IPS-NIHi11 (cell line): Measurements from ENCODE around the gene TFDP1.

Experiments used
- DNase-seq: peaks from one replicate; pipeline ENCODE4 v3.0.0; 2012; ENCODE audit warnings: mixed read lengths, low spot score

The TFDP1 gene

DNA sequence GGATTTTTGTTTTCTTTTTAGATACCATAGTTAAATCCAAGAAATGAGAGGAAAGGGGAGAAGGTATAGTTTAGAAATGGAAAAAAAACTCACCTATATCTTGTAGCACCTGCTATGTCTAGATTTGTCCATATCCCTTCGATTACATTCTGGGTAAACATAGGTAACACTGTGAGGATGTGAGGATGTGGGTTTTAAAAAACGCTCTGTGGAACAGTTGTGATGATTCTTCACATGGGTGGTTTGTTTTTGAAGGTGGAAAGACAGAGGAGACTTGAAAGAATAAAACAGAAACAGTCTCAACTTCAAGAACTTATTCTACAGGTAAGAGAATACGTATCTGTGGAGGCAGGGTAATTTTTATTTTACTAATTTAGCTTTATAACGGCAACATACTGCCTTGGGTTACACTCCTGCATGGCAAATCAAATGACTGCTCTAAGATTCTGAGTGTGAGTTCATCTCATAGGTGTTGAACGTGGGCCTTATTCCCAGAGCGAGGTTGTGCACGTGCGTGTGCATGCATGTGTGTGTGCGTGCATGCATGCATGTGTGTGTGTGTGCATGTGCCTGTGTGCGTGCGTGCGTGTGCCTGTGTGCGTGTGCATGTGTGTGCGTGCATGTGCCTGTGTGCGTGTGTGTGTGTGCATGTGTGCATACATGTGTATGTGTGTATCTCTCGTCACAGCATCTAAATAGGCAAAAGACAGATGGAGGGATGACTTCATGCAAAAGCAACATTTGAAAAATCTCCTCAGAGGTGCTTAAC, 49.9 kb downstream of the TFDP1 start:
- no peak for DNase-seq

DNA sequence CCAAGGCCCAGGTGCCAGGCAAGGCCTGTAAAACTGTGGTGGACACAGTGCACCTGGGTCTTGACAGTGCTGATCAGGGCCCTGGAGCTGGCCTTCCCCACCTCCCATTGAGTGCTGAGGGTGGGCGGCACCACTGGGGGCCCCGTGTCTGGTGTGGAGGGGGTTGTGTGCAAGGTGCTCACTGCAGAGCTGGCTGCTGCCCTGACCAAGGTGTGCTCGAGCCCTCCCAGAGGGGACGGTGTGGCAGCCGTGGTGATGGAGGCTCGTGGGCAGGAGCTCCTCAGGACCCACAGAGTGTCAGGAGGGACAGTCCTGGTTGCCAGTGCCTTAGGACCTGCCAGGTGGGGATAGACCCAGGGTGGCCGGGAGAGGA, 50.5 kb downstream of the TFDP1 start:
- no peak for DNase-seq

DNA sequence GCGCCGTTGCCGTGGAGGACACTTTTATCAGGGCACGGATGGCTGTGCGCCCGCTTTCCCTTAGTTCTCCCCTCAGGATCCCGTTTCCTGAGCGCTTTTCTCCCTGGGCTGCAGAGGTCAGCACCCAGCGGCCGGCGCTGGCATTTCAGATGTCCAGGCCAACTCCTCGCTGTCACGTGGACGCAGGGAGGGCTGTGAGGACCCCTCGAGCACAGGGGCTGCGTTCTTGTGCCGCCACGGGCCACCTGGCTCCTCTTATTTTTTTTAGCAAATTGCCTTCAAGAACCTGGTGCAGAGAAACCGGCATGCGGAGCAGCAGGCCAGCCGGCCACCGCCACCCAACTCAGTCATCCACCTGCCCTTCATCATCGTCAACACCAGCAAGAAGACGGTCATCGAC, 51.2 kb downstream of the TFDP1 start:
- no peak for DNase-seq

DNA sequence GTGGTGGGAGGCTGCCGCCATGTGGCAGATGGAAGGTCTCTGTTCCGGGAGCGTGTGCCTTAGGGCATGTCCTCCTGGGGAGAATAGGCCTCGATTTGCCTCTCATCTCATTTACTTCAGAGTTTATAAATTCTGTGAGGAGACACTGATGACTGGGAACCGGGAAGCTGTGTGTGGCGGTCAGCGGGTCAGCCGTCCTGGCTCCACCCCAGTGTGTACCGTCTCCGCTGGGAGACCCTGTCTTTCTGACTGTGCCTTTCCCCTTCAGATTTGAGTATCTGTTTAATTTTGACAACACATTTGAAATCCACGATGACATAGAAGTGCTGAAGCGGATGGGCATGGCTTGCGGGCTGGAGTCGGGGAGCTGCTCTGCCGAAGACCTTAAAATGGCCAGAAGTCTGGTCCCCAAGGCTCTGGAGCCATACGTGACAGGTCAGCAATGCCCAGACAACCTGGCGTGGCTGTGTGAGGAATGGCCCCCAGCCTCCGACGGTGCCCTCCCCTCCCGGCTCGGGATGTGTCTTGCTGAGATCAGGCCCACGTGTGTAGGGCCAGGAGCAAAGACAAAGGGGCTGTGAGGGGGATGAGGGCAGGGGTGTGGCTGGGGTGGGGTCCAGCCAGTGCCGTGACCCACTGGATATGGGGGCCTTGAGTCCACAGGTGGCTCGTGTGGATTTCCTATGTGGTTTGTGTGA, 51.9 kb downstream of the TFDP1 start:
- no peak for DNase-seq

DNA sequence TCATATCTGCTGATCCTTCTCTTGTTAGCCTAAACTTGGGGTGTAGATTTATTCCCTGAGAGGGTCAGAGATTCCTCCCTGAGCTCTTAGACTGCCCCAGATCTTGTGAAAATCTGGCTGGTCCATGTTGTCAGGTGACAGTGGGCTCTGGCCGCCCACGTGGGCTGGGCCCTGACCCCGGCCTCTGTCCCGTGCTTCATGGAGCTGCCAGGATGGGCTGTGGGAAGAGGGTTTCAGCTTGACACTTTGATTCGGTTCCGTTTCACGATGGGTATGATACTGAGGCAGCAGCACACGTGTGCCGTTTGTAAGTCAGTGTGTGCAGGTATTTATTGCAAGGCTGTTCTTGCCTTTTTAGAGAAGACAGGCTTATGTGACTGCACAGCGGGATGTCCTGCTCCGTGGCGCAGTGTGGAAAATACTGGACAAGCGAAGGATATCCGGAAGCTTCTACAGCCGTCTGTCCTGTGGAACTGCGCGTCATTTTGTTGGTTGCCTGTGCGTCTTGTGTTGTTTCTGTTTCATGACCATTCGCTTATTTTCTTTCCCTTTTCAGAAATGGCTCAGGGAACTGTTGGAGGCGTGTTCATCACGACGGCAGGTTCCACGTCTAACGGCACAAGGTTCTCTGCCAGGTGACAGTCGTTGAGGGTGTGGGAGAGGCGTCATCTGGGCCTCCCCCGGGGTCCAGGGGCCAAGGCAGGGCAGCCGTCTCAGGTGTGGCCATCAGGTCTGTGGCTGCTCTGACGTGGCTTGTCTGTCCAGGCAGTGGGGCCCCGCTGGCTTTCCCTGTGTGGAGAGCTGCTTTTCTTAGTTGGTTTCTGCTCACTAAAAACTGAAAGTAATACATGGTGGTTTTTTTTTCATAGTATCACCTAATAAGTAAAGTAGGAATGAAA, 53.0 kb downstream of the TFDP1 start:
- DNase-seq, result no peak

DNA sequence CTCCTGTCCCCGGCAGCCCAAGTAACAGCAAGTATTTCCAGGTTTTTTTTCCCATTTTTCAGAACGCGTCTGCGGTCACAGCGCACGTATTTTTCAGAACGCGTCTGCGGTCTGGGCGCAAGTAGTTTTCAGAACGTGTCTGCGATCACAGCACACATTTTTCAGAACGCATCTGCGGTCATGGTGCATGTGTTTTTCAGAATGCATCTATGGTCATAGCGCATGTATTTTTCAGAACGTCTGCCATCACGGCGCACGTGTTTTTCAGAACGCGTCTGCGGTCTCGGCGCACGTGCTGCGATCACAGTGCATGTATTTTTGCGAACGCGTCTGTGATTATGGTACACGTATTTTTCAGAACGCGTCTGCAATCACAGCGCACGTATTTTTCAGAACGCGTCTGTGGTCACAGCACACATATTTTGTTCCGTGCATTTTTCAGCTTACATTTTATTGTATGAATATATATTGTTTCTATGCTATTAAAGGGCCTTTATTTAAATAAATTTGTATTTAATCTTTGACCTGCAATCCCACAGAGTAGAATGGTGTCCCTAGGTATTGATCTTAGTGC, 53.7 kb downstream of the TFDP1 start:
- DNase-seq, result no peak

DNA sequence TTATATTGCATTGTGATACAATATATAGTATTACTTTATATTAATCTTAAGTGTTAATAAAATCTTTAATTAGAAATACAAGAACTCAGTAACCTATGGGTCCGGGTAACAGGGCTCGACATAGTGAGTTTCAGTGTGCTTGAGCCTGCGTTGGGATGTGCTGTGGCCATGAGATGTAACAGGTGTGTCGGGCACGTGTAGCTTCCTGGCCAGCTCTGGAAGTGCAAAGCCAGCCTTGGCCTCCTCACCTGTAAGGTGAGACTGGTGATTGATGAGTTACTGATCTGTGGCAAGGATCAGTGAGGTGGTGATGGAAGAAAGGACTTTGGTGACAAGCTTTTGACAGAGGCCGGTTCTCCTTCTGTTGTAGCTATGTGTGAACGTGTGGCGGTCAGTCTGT, 54.3 kb downstream of the TFDP1 start:
- no peak for DNase-seq

DNA sequence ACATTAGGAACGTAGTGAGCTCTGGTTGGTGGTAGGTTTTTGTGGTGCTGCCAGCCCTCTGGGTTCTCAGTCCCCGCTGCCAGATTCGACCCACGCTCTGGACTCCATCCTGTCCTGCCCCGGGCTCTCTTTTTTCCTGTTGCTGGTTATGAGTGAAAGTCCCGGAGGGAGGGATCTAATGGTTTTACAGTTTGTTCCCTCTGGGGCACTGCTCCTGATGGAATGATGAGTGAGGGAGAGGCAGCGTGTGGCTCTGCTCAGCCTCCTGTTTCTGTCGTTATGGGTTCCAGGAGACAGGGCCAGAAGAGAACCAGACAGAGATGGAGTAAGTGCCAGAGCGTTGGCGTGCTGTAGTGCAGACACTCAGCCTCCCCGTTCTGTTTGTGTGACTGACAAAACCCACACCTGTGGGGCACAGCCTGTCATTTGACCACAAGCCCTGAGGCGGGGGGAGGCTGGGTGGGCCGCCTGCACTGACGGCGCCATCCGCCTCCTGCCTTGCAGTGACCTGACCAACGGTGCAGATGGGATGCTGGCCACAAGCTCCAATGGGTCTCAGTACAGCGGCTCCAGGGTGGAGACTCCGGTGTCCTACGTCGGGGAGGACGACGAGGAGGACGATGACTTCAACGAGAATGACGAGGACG, 55.2 kb downstream of the TFDP1 start:
- no peak for DNase-seq

DNA sequence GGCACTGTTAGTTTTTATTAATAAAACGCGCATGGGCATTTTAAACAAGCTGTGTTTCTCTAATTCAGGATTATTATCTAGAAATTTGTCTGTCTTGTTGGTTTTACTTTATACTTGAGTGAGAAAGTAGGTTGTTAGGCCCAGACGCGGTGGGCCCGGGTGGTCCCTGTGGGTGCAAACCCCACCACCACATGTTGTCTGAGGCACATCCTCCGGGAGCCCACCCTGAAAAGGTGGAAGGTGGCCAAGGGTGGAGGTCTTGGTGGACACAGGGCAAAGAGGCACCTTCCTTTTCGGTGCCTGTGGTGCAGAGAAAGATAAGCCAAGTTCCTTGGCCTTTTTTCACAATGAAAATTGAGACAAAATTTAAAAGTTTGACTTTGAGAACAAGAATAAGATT, 56.9 kb downstream of the TFDP1 start:
- DNase-seq, result no peak

DNA sequence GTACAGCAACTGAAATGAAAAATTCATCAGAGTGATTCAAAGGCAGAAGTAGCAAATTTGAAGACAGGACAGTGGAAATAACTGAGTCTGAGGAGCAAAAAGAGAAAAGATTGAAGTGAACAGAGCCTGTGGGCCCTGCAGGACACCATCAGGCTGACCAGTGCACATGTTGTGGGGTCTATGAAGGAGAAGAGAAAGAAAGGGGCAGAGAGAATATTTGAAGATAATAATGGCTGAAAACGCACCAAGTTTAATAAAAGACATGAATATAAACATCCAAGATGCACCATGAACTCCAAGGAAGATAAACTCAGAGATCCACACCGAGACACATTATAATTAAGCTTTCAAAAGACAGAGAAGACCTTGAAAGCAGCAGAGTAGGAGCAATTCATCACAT, 58.0 kb downstream of the TFDP1 start:
- DNase-seq, result no peak

DNA sequence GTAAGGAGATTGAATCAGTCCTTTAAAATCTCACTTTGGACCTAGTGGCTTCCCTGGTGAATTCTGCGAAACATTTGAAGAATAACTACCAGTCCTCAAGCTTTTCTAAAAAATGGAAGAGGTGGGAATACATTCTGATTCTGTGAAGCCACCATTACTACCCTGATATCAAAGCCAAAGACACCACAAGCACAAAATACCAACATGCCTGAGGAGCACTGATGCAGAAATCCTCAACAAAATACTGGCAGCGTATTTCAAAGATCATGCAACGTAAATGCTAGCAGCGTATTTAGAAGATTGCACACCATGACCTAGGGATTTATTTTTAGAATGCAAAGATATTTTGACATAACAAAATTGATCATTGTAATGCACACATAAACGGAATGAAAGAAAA, 59.0 kb downstream of the TFDP1 start:
- DNase-seq, result no peak

DNA sequence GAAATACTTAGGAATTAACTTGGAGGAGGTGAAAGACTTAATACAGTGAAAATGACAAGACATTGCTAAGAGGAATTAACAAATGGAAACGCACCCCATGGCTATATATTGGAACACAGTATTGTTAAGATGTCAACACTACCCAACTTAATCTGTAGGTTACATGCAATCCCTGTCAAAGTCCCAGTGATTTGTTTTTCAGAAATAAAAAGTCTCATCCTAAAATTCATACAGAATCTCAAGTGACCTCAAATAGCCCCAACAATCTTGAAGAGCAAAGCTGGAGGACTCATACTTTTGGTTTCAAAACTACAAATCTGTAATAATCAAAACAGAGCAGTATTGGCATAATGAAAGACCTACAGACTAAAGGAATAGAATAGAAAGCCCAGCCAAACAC, 60.2 kb downstream of the TFDP1 start:
- no peak for DNase-seq

DNA sequence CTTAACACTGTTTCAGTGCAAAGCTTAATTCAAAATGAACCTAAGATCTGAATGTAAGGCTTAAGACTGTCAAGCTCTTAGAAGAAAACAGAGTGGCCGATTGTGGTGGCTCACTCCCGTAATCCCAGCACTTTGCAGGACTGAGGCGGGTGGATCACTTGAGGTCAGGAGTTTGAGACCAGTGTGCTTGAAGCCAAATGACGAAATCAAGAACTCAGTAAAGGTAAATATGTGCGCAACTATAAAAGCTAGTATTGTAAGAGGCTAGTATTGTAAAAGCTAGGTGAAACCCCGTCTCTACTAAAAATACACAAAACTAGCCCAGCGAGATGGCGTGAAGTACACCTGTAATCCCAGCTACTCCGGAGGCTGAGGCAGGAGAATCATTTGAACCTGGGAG, 60.8 kb downstream of the TFDP1 start:
- DNase-seq, result no peak

DNA sequence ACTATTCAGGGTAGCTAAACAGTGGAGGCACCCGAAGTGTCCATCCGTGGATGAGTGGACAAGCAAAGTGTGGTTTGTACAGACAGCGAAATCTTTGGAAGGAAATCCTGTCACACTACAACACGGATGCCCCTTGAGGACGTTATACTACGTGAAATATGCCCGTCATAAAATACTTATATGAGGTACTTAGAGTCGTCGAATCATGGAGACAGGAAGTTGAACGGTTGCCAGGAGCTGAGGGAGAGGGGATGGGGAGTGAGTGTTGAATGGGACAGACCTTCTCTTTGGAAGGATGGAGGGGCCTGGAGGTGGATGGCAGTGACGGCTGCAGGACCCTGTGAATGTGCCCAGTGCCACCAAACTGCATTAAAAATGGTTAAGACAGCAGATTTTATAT, 61.8 kb downstream of the TFDP1 start:
- DNase-seq, result no peak

DNA sequence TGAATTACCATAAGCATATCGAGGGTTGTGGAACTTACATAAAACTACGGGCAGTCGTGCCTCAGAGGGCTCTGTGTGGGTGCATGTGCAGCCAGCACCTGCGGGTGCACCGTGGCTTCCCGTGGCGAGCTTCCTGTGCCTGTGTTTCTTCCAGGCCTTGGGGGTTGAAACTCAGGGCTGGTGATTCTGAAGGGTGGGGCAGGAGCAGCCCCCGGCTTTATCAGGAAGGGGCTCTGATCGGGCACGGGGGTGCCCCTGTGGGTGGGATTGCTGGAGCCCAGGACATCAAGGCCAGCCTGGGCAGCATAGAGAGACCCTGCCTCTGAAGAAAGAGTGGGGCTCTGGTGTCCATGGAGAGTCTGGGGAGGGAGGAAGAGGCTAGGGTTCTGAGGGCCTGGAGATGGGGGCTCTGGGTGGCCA, 62.4 kb downstream of the TFDP1 start:
- DNase-seq, result no peak

DNA sequence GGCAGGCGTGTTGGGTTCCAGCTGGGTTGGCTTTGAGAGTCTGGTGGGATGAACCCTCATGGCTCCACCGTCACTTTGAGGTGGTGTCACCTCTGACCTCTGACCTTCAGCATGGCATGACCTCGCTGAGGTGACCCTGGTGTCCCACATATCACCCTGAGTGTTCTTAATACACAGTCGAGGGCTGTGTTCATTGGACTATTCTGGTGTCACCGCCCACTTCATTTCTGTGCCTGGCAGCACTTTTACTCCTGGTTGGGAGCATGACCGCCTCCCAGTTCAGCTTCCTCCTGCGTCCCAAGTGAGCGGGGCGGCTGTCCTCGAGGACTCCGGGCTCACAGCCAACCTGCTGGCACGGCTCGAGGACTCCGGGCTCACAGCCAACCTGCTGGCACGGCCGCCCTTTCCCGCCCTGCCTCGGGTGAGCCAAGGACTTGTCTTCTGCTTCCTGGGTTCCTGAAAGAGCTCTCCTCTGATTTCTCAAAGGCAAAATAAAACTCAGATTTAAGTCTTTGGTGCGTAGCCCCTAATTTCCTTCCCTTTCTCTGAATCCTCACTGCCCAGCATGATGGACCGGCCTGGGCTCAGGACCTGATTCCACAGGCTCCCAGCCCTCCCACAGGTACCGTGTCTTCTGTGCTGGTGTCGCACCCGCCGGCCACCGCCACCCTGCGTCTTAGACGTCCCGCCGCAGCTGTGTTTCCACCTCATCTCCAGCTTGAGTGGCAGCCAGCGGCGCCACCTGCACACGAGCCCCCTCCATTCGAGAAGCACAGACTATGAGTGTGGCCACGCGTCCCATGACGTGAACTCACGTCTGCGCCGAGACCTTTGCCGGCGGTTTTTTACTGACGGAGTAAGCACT, 63.0 kb downstream of the TFDP1 start:
- no peak for DNase-seq

DNA sequence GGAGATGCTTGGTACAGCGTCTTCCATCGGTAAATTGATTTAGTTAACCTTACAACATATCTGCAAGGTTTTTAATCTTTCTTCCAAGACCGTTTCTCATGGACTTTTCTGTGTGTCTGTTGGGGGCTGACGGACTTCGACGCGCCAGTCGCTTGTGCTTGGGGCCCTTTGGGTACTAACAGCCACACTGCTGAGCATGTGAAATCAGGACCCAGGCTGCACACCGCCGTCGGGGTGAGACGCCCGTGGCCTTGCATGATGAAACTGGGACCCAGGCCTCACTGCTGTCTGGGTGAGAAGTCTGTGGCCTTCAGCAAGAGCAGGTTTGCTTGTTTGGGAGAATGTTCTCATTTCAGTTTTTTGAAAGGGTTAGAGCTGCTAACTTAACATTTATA, 63.7 kb downstream of the TFDP1 start:
- no peak for DNase-seq

DNA sequence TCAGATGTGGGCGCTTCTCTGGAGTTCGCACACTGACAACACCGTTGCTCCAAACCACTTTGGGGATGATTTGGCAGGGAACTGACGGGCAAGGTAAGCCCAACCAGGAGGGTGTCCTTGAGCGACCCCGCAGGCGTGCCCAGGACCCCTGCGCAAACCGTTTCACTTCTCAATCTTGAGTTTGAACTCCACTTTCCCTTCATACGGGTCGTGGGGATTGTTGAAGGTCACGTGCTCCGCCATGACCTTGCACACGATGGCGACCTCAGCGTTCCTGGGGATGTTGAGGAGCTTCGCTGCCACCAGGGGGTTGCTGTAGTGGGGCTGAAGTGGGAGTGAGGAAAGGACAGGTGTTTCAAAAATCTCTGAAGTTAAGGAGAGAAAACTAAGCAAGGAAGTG, 64.7 kb downstream of the TFDP1 start:
- no peak for DNase-seq

DNA sequence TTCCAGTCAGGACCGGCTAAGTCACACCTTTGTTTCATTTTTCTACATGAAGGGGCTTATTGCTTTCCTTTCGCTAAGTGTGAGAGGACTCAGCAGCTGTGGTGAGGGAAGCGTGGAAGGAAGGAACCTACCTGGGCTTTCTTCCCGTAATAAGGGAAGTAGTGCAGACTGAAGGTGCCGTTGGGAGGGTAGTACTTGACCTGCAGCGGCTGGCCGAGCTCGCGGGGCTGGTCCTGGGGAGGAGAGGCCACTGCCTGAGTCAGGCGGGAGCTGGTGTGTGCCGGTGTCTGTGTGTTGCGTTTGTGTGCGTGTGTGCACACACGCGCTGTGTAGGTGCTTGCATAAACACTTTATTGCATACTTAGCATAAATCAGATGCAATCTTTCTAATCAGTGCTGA, 65.7 kb downstream of the TFDP1 start:
- no peak for DNase-seq

DNA sequence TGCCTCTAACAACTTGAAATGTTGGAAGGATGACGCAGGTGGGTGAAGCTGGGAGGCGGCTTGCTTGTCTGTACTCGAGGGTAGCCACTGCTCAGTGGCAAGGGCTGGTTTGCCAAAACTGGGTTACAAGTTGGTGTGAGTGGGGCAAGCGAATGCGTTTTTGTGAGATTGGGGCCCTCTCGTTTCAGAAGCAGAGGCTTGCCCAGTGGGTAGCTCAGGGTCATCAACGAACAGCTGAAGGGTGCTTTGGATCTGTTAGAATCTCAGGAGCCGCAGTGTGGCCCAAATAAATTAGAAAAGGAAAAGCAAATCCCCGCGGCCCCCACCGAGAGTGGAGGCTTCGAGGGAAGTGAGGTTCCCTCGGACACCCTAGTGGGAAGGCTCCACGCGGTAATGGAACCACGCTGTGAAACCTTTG, 66.2 kb downstream of the TFDP1 start:
- DNase-seq, result no peak
